NCI-H774 (cell line): ENCODE data around the gene DIRAS2.

Experiments used
- DNase-seq: peaks from one replicate; lab custom pipeline; 2025; lab: John Stamatoyannopoulos, UW

DIRAS2 gene

GRCh38 chr9:90612957-90613356 lies 29.7 kb downstream of the DIRAS2 start:
- no peak for DNase-seq

GRCh38 chr9:90611568-90611967 lies 31.1 kb downstream of the DIRAS2 start:
- DNase-seq = no peak

GRCh38 chr9:90611121-90611520 lies 31.5 kb downstream of the DIRAS2 start:
- DNase-seq = no peak

GRCh38 chr9:90607701-90608516 lies 34.7 kb downstream of the DIRAS2 start:
- DNase-seq = no peak

GRCh38 chr9:90600029-90600428 lies 42.6 kb downstream of the DIRAS2 start:
- no peak for DNase-seq

GRCh38 chr9:90598191-90598590 lies 44.4 kb downstream of the DIRAS2 start:
- DNase-seq = no peak

- DNase-seq = no peak
Observed at GRCh38 chr9:90593646-90594045, 49.0 kb downstream of the DIRAS2 start.

- no peak for DNase-seq
Observed at GRCh38 chr9:90580576-90580975, 62.0 kb downstream of the DIRAS2 start.

- DNase-seq = no peak
Observed at GRCh38 chr9:90579181-90579580, 63.4 kb downstream of the DIRAS2 start.

- DNase-seq = no peak
Observed at GRCh38 chr9:90578126-90578815, 64.4 kb downstream of the DIRAS2 start.

GRCh38 chr9:90569511-90569910 lies 73.1 kb downstream of the DIRAS2 start:
- peak; percentile 48 for DNase-seq

- DNase-seq = peak; percentile 63
Observed at GRCh38 chr9:90568667-90569066, 74.0 kb downstream of the DIRAS2 start.

- DNase-seq = peak; percentile 52
Observed at GRCh38 chr9:90562229-90562628, 80.4 kb downstream of the DIRAS2 start.
